HG02852 (cell line): ENCODE data around the gene SUPT20HL1.
A peak's percentile ranks its signal among the peaks of the same experiment; 100 is the strongest.
"Not testable (repeated sequence)": the region's sequence is repeated elsewhere in the genome, so short reads cannot be mapped to it uniquely, and the experiment has no call there.

ENCODE experiments used
- ATAC-seq: cut with Tn5 transposase; IDR thresholded peaks from one replicate; pipeline ENCODE4 v1.9.1; 2021; ENCODE audit warnings: mild to moderate bottlenecking, moderate library complexity; ENCODE audit not compliant: unreplicated experiment

SUPT20HL1 gene

DNA sequence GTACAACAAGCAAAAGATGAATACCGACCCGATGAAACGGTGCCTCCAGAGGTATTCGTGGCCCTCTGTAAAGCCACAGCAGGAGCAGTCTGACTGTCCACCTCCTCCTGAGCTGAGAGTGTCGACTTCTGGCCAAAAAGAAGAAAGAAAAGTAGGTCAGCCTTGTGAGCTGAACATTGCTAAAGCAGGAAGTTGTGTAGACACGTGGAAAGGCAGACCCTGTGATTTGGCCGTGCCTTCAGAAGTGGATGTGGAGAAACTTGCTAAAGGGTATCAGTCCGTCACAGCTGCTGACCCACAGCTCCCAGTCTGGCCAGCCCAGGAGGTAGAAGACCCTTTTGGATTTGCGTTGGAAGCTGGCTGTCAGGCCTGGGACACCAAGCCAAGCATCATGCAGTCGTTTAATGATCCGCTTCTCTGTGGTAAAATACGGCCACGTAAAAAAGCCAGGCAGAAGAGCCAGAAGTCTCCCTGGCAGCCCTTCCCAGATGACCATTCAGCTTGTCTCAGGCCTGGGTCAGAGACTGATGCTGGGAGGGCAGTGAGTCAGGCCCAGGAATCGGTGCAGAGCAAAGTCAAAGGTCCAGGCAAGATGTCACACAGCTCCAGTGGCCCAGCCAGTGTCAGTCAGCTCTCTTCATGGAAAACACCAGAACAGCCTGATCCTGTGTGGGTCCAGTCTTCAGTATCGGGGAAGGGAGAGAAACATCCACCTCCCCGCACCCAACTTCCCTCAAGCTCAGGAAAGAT is 3.2 kb downstream of the SUPT20HL1 start:
- not testable (repeated sequence) for ATAC-seq

DNA sequence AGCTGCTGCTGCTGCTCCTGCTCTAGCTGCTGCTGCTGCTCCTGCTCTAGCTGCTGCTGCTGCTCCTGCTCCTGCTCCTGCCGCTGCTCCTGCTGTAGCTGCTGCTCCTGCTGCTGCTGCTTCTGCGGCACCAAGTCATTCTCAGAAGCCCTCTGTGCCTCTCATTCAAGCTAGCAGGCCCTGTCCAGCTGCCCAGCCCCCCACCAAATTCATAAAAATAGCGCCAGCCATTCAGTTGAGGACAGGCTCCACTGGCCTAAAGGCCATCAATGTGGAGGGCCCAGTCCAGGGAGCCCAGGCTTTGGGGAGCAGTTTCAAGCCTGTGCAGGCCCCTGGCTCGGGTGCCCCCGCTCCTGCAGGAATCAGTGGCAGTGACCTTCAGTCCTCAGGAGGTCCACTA is 3.9 kb downstream of the SUPT20HL1 start:
- no peak for ATAC-seq

DNA sequence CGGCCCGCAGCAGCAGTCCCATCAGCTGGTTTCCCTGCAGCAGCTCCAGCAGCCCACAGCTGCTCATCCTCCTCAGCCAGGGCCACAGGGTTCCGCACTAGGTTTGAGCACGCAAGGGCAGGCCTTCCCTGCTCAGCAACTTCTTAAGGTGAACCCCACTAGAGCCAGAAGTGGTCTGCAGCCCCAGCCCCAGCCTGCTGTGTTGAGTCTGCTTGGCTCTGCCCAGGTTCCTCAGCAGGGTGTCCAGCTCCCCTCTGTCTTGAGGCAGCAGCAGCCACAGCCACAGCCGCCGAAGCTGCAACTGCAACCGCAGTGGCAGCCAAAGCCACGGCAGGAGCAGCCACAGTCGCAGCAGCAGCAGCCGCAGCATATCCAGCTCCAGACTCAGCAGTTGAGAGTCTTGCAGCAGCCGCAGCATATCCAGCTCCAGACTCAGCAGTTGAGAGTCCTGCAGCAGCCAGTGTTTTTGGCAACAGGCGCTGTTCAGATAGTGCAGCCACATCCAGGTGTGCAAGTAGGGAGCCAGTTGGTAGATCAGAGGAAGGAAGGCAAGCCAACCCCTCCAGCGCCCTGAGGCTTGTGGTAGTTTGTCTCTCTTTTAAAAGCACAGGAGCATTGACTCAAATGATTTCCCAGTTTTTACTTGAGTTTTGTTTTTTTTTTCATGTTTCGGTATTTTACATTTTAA is 4.6 kb downstream of the SUPT20HL1 start:
- ATAC-seq: no peak

DNA sequence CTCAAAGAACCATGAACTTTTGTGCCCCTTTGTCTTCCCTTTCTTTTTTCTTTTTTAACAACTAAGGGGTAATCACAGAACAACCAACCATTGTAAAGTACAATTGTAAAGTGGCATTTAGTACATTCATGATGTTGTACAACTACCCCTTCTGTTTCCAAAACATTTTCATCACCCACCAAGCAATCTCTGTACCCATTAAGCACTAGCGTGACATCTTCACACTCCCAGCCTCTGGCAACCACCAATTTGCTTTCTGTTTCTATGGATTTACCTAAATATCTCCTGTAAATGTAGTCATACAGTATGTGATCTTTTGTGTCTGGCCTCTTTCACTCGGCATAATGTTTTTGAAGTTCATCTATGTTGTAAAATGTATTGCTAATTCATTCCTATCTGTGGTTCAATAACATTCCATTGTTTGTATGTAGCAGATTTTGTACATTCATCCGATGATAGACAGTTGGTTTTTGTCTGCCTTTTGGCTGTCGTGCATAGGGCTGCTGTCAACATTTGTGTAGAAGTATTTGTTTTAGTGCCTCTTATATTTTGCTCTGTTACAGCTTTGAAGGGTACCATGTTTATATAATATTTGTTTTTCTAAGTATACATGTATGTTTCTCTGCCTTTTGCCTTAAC is 6.4 kb downstream of the SUPT20HL1 start:
- not testable (repeated sequence) for ATAC-seq

- ATAC-seq: no peak
These were observed 9.4 kb downstream of the SUPT20HL1 start for GRCh38 chrX:24369816-24370215.

DNA sequence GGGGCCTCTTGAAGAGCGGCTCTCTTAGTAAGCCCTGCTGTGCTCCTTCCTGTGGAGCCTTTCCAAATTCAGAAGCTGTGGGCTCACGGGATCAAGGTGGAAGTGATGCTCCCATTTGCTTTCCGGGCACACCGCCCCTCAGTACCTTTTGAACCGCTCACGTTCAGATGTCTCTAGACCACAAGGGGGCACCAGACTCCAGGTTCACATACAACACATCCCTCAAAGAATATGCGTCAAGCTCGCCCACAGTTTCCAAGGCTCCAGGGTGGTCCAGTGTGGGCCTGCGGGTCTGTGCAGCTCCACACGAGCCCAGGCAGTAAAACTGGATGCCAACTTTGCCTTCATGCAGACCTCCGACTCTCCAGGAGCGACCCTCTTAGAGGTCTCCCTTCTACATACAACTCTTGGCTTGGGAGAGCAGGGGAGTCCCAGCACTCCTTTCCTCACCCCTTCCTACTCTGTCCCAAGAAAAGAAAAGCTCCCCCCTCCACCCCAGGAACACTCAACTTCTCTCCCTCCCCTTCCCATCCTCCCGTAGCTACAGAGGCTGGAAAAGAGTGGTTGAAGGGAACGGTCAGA is 11.0 kb downstream of the SUPT20HL1 start:
- ATAC-seq: peak; percentile 68

- ATAC-seq: no peak
These were observed 11.8 kb downstream of the SUPT20HL1 start for GRCh38 chrX:24372021-24372763.

- no peak for ATAC-seq
These were observed 15.2 kb downstream of the SUPT20HL1 start for GRCh38 chrX:24375600-24376131.

- no peak for ATAC-seq
These were observed 16.0 kb downstream of the SUPT20HL1 start for GRCh38 chrX:24376403-24376802.

GRCh38 chrX:24377195-24377594 is 16.8 kb downstream of the SUPT20HL1 start:
- ATAC-seq: no peak

DNA sequence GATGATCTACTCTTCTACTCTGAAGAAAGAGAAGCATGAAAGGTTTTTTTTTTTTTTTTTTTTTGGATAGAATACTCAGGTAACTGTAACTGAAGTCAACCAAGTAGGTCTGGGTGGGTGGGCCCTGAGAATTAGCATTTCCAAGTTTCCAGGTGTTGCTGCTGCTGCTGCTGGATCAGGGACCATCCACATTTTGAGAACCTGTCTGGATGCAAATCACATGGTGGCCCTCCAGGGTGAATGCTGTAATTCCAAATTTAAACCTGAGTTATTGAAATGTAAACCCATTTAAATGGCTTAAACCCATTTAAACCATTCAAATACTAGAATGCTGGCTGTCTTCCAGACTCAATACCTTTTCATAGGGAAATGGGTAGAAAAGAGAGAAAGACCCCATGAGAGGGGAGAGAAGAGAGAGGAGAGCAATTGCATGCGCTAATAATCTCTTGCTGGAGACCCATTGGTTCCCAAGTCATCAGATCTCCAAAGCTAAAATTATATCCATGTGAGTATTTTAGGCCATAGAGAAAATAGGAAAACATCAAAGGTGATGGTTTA is 17.6 kb downstream of the SUPT20HL1 start:
- no peak for ATAC-seq

- no peak for ATAC-seq
These were observed 18.3 kb downstream of the SUPT20HL1 start for GRCh38 chrX:24378706-24379105.

DNA sequence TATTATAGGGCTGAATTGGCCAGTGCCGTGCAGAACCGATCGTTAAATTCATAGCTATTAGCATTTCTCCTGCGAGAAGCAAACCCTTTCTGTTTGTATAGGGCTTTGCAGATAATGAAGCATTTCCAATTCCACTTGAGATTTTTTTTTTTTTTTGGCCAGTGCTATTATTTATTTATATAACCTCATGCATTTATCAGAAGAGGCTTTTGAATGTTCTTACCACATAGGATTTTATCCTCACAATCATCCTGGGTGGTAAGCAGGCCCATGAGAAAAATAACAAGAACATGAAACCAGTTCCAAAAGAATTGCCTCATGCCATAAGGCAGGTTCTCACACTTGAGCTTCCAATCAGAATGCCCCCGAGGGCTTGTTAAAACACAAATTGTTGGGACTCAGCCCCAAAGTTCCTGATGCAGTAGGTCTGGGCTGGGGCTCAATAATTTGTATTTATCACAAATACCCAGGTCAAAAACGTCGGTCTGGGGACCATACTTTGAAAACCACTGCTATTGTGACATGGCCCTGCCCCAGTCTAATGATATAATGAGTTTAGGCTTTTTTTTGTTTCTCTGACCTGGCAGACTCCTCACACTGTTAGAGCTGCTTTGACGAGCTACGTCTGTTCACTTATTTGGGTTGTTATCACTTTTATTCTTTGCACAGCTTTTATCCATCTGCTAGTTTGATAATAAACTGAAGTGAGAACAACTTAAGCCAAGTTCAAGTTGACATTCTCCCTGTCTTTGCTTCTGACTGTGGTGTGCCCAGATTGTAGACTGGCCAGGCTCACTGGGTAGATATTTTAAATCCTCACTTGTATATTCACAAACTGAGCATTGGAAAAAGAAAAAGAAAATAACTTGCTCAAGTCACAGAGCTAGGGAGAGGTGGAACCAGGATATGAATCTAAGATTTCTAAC is 20.1 kb downstream of the SUPT20HL1 start:
- no peak for ATAC-seq

DNA sequence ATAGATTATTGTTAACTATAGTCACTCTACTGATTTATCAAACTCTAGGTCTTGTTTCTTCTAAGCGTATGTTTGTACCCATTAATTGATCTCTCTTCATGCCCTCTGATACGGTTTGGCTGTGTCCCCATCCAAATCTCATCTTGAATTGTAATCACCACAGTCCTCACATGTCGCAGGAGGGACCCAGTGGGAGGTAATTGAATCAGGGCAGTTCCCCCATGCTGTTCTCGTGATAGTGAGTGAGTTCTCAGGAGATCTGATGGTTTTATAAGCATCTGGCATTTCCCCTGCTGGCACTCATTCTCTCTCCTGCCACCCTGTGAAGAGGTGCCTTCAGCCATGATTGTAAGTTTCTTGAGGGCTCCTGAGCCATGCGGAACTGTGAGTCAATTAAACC is 21.9 kb downstream of the SUPT20HL1 start:
- not testable (repeated sequence) for ATAC-seq

- ATAC-seq: no peak
These were observed 27.3 kb downstream of the SUPT20HL1 start for GRCh38 chrX:24387724-24388123.

DNA sequence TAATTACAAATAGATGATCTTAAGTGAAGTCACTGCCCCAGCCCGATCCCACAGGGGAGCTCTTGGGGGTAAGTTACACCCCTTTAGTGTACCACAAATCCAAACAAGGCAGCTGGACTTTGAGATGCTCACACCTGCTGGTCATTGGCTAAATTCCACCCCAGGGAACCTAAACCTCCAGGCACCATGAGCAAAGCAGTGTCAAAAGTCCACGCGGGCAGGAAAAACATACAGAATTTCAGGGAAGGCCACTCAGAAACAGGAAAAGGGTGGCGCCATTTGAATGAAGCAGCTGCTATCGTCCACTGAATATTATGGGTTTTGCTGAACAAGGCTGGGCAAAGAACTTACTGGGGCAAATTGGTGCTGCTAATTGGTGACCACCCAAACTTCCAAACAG is 30.9 kb downstream of the SUPT20HL1 start:
- ATAC-seq: no peak

- ATAC-seq: no peak
These were observed 31.4 kb downstream of the SUPT20HL1 start for GRCh38 chrX:24391843-24392242.

GRCh38 chrX:24392709-24393108 is 32.3 kb downstream of the SUPT20HL1 start:
- no peak for ATAC-seq

DNA sequence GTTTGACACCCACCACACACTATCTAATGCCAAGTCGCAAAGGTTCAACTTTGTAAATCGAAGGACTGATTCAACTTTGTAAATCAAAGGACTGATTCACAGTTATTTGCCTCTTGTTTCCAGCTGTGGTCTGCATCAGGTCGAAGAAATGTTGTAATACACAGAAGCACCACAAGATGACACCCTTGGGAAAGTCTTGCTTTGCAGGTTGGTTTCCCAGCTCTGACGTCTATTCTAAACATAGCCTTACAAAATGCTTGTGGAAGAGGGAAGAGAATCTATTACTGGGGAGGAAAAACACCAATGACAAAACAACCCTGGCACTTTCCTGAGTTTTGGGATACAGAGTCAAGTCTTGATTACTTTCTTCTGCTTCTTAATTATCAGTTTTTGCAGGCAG is 35.3 kb downstream of the SUPT20HL1 start:
- ATAC-seq: peak; percentile 75
